Brain pericyte (primary cell): ENCODE results near the gene EXOSC1.
A peak's percentile ranks its signal among the peaks of the same experiment; 100 is the strongest.
"Not testable (repeated sequence)": the region's sequence is repeated elsewhere in the genome, so short reads cannot be mapped to it uniquely, and the experiment has no call there.

ENCODE experiments used
- DNase-seq: peaks from one replicate; pipeline ENCODE4 v3.0.0-alpha.2; 2012; ENCODE audit warnings: low read depth, low spot score

The EXOSC1 gene, protein sequence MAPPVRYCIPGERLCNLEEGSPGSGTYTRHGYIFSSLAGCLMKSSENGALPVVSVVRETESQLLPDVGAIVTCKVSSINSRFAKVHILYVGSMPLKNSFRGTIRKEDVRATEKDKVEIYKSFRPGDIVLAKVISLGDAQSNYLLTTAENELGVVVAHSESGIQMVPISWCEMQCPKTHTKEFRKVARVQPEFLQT

GRCh38 chr10:97445722-97446639 lies at the start of gene EXOSC1, which contains the start of gene ZDHHC16:
Gene EXOSC1 (minus strand): TSS chr10:97446006. CDS start chr10:97445985, 21 bp downstream.
Gene ZDHHC16 (plus strand): TSS chr10:97446175. CDS start chr10:97451676, 5,501 bp downstream.
- DNase-seq: peak; percentile 81

DNA sequence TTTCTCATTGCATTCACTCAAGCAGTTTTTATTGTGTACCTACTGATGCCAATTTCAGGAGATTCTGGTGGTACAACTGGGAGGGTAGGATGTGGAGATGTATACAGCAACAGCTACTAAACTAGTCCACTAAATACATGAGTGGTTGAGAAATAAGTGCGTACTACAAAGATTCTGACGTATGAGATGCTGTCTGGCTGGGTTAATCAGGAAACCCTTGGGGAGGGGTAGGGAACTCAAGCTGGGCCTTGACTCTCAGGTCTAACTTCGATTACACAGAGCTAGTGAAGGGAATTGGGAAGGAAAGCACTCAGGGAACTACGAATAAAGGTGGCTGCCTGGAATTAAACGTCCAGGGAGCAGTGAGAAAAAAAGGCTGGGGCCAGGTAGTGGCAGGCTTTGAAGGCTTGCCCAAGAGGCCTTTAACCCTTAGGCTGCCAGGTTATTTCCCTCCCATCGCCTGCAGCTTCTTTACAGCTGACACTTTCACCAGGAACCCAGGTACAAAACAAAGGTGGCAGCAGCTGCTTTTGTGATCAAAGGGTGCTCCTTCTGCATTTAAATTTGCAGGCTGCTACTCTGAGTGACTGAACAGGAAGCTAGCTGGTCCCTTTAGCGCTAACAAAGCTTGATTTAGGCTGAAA lies 49.2 kb upstream of the EXOSC1 start:
- DNase-seq: no peak

GRCh38 chr10:97494151-97494550 lies 48.3 kb upstream of the EXOSC1 start:
- no peak for DNase-seq

- no peak for DNase-seq
These were observed 44.8 kb upstream of the EXOSC1 start for GRCh38 chr10:97490592-97490991.

- no peak for DNase-seq
These were observed 40.0 kb upstream of the EXOSC1 start for GRCh38 chr10:97485647-97486281.

GRCh38 chr10:97483921-97484320 lies 38.1 kb upstream of the EXOSC1 start:
- DNase-seq: no peak

- no peak for DNase-seq
These were observed 37.7 kb upstream of the EXOSC1 start for GRCh38 chr10:97483506-97483905.

- DNase-seq: no peak
These were observed 36.6 kb upstream of the EXOSC1 start for GRCh38 chr10:97482381-97482780.

DNA sequence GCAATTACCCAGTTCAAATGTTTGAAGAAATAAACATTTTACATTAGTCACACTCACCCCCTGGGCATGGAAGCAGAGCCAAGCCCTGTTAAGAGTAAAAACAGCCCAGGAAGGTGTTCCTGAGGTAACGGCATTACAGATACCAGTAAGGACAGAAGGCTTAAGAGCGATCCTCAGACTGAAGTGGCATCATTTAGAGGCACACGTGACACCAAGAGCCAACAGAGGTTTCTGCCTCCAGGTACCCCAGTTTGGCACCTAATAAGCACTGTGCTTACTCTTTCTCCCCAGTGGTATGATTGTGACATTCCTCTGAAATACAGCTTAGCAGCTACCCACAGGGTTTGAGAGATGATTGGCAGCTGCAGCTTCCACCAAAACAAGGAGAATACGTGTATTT lies 35.3 kb upstream of the EXOSC1 start:
- DNase-seq: no peak

GRCh38 chr10:97479939-97480338 lies 34.1 kb upstream of the EXOSC1 start:
- no peak for DNase-seq

DNA sequence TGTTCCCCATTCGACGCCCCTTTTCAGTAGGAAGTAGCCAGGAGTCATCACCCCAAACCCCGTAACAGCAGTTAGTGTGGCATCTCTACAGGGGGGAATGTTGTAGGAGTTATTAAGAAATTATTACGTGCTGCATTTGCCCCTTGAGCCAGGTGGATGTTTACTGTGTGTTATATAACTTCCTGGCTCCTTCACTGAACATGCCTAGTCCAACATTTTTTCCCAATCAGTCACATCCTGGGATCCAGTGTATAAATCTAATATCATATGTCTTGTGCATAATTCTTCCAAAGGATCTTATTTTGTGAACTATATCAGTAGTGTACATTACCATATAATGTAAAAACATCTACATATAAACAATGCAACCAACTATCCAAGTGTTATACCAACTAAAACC lies 33.6 kb upstream of the EXOSC1 start:
- not testable (repeated sequence) for DNase-seq

DNA sequence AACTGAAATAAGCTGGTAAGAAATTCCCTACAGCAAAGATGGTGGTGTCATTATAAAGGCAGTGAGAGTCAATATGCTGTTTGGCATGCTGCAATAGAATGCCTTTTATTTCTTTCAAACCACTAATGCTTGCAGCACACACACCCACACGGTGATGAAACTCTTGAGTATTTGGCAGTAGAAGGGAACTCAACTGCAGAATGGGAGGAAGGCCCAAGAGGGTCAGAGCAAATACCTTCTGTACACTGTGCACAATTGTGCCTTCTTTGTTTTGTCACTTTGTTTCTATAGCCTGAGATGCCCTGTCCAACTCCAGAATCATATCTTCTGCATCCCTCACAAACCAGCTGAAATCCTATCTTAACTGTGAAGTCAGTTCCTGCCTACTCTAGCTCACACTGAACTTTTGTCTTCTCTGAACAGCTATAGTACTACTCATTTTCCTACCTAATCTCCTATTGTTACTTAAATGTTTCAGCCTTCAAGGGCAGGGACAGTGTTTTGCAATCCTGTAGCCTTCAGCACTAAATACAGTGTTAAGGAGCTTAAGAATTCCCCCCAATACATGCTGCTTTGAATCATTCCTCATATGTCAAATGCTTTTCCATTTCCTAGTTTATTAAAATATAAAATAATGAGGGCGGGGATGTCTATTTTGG lies 30.3 kb upstream of the EXOSC1 start:
- DNase-seq: no peak

DNA sequence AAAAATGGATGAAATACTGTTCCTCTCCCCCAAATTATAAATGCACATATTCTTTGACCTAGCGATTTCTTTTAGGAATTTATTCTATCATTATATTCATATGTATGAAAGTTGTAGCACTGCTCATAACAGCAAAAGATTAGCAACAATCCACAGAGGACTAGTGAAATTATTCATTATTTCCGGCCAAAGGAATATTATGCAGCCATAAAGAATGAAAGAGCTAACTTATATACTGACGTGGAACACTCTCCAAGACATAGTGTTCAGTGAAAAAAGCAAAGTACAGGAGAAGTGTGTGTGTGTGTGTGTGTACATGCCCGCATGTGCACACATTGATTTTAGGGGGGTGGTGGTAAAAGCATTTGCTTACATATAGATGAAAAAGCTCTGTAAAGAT lies 29.1 kb upstream of the EXOSC1 start:
- DNase-seq: no peak

DNA sequence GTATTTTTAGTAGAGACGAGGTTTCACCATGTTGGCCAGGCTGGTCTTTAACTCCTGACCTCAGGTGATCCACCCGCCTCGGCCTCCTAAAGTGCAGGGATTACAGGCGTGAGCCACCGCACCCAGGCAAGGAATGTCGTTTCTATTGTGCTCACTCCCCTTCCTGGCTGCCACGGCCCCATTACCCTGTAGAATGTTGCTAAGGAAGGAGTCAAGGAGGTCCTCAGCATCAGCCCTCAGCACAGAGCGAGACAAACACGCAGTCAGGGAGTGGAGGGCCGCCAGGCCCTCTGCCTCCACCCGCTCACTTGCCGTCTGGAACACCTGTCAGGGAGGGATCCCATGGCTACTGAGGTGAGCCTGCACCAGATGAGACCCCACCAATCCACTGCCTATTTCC lies 23.0 kb upstream of the EXOSC1 start:
- not testable (repeated sequence) for DNase-seq

DNA sequence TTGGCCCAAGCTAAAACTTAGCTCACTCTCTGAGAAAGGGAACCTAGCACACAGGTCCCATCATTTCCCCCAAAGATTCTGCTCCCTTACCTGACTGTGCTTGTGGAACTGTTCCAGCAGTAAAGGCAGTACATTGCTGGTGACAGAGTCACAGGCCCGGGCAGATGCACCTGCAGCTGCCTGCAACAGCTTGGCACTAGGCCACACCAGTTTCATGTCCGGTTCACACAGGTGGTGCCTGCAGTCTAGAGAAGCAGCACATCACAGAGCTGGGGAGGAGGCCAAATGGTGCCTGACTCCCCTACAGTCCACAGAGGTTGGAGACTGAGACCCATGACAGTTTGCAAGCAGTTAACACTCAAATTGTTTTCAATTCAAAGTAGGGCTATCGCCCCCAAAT lies 22.4 kb upstream of the EXOSC1 start:
- DNase-seq: no peak

DNA sequence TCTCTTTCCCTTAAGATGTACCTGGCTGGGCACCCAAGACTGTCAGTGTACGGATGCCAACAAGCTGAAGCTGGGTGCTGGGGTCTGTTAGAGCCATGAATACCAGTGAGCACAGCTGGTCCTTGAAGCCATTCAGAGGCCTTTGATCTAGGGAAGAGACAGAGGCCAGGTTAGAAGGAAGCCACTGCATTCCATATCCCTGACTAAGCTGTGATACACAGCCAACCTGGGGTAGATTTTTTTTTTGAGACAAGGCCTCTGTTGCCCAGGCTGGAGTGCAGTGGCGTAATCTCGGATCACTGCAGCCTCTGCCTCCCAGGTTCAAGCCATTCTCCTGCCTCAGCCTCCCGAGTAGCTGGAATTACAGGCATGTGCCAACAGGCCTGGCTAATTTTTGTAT lies 20.9 kb upstream of the EXOSC1 start:
- DNase-seq: no peak

GRCh38 chr10:97465982-97466381 lies 20.2 kb upstream of the EXOSC1 start:
- DNase-seq: no peak

- DNase-seq: no peak
These were observed 18.4 kb upstream of the EXOSC1 start for GRCh38 chr10:97464226-97464625.

GRCh38 chr10:97463363-97464132 lies 17.7 kb upstream of the EXOSC1 start:
- DNase-seq: no peak

DNA sequence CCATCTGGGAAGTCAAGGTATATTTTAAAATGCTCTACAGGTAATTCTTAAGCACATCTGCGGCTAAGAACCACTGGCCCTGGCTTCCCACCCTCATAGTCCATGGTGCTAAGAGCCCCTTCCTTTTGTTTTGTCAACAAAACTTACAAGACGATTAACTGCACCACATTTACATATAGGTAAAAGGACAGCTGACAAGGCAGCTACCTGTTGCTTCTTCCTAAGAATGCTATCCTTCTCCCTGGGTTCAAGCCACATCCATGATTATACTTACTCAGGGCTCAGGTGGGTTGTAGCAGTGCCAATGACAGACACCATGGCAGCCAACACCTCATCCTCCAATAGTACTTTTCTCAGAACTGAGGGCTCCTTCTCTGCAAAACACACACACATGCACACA lies 16.5 kb upstream of the EXOSC1 start:
- no peak for DNase-seq

GRCh38 chr10:97459933-97460332 lies 14.1 kb upstream of the EXOSC1 start:
- DNase-seq: no peak
